ENCODE measurements around the gene KIF27.
A peak's percentile ranks its signal among the peaks of the same experiment; 100 is the strongest.
"Not testable (repeated sequence)": the region's sequence is repeated elsewhere in the genome, so short reads cannot be mapped to it uniquely, and the experiment has no call there.

The KIF27 gene, protein sequence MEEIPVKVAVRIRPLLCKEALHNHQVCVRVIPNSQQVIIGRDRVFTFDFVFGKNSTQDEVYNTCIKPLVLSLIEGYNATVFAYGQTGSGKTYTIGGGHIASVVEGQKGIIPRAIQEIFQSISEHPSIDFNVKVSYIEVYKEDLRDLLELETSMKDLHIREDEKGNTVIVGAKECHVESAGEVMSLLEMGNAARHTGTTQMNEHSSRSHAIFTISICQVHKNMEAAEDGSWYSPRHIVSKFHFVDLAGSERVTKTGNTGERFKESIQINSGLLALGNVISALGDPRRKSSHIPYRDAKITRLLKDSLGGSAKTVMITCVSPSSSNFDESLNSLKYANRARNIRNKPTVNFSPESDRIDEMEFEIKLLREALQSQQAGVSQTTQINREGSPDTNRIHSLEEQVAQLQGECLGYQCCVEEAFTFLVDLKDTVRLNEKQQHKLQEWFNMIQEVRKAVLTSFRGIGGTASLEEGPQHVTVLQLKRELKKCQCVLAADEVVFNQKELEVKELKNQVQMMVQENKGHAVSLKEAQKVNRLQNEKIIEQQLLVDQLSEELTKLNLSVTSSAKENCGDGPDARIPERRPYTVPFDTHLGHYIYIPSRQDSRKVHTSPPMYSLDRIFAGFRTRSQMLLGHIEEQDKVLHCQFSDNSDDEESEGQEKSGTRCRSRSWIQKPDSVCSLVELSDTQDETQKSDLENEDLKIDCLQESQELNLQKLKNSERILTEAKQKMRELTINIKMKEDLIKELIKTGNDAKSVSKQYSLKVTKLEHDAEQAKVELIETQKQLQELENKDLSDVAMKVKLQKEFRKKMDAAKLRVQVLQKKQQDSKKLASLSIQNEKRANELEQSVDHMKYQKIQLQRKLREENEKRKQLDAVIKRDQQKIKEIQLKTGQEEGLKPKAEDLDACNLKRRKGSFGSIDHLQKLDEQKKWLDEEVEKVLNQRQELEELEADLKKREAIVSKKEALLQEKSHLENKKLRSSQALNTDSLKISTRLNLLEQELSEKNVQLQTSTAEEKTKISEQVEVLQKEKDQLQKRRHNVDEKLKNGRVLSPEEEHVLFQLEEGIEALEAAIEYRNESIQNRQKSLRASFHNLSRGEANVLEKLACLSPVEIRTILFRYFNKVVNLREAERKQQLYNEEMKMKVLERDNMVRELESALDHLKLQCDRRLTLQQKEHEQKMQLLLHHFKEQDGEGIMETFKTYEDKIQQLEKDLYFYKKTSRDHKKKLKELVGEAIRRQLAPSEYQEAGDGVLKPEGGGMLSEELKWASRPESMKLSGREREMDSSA (N-terminal part only)

DNA sequence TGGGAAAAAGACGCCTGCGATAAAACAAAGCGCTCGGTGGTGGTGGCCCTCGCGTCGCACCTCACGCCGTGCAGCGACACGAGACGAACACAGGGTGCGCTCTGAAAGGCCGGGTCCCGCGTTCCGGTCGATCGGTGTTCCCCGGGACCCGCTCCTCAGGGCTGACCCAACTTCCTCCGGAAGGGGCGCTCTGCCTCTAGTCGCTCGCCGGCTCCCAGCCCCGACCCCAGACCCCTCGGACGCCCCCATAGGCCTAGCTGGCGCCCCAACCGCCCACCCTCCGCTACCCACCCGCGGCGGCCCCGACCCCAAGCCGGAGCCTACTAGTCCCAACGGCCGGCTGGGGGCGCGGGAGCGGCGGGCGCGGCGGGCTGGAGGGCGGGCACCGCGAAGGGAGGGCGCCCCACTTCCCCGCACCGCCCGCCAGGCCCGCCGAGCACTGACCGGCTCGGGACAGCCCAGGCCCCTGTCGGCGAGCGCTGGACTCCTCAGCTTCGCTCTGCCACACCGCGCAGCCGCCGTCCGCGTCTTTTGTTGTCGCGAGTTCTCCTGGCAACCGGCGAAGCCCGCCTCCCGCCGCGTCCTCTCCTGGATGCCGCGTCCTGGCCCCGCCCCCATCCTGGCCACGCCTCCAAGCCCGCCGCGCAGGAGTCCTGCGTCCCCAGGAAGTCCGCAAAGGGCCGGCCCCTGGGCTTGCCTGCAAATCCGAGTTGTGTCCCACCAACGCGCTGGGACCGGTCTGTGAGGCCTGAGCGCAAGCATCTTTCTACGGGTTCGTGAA, at the start of gene KIF27:
Gene KIF27, minus strand, starts transcription at position 506 of the 781 bp plus-strand sequence. CDS start 5,841 bp downstream, outside the sequence.
- peak within 1 kb of the TSS; percentile 51 for H3K4me3 ChIP-seq (ENCODE audit: low read depth, low read length)

DNA sequence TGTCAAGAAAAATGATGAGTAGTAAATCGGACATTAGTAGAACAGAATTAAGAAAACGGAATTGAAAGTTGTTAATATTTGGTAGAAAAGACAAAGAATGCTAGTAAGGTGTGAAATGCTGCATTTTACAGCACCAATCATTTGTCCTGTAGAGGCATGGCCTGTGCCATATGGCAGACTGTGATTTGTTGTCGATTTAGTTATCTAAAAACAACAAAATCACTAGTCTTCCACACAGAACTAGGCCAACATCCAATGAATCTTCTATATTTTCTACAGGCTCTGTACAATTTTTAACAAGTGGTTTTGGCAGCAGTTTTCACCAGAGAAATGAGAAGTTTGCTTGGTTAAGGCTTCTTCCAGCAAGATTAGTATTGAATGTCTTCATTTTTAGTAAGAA, 48.4 kb upstream of the KIF27 start:
- no peak overlapping the region for H3K4me3 ChIP-seq (ENCODE audit: low read depth, low read length)

DNA sequence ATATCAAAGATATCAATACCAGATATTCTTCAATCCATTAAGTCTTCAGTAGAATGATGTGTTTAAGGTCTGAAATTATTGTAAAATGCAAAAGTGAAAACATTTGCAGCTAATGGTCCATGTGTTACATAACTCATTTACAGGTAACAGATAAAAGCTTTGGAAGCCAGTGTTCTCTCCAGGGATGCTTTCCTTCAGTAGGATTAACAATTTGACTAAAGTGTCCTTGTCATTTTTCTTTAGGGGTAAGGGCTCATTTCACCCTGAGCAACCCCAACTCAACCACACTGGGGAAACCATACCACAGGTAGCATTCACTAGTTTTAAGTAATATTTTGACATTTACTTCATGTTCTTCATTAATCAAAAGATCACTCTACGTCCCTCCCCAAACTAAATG, 45.8 kb upstream of the KIF27 start:
- H3K4me3 ChIP-seq (ENCODE audit: low read depth, low read length): no peak overlapping the region

DNA sequence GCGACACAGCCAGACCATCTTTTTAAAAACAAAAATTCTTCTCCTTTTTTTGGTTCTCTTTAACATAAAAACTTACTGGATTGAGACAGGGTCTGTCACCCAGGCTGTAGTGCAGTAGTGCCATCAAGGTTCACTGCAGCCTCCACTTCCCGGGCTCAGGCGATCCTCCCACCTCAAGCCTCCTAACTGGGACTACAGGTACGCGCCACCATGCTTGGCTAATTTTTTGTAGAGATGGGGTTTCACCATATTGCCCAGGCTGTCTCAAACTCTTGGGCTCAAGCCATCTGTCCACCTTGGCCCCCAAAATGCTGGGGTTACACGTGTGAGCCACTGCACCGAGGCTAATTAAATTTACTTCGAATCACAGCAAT, 45.0 kb upstream of the KIF27 start:
- no peak overlapping the region for H3K4me3 ChIP-seq (ENCODE audit: low read depth, low read length)

DNA sequence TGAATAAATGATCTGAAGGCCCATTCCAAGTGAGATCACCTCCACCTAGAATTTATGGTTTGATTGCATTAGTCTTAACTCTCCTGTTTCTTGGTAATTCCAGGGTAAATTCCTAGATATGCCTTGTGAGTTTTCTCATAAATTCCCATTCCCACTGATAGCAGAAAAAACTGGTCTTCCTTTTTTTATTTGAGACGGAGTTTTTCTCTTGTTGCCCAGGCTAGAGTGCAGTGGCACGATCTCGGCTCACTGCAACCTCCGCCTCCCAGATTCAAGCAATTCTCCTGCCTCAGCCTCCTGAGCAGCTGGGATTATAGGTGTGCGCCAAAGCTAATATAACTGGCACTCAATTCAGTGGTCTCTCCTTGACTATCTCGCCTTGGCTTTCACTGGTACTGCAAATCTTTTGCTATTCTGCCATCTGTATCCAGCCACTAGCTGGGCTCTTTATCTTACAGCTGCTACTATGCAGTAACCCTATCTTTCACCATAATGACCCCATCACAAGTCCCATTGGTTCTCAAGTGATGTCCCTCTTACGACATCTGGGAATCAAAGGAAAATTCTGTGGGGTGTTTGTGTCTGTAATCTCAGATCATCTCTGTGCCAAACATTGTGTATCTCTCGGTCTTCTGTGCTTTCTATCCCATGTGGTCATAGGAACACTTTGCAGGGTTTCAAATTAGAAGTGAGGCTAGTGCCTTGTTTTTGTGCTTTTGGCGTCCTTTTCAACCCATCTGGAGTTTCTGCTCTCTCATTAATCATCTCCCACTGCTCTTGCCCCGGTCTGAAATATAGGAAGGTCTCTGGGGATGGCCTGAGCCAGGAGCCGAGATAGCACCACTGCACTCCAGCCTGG, 44.3 kb upstream of the KIF27 start:
- no peak overlapping the region for H3K4me3 ChIP-seq (ENCODE audit: low read depth, low read length)

DNA sequence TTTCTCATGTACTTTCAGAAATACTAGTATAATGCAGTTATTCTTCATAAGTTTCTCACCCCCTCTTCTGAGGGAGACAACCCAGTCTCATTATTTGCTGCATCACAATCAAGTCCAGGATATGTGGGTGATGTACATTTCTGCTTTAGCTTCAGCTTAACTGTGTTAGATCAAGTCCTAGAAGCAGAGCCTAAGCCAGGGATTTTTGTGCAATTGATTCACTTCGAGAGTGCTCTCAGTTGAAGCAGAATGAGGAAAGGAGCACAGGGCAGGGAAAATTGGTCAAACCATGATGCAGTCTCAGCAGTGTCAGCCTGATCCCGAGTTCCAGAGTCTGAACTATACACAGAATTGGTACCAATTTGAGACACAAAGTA, 43.7 kb upstream of the KIF27 start:
- H3K4me3 ChIP-seq (ENCODE audit: low read depth, low read length): no peak overlapping the region

DNA sequence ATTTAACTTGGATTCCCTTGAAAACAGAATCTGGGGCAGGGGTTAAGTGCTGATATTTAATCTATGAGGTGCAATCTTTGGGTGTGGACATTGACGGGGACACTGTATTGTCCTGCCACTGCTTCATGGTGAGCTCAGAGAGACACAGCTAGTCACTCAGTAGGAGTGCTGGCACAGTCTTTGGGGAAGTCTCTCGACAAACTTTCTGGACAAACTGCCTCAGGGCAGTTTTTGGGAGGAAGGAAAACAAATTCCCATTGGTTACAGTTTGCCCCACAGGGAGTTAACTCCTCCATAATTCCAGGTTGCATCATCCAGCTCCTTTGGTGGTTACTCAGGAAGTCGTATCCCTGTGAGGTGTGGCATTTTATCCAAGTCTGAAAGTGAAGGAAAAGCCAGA, 40.9 kb upstream of the KIF27 start:
- no peak overlapping the region for H3K4me3 ChIP-seq (ENCODE audit: low read depth, low read length)

DNA sequence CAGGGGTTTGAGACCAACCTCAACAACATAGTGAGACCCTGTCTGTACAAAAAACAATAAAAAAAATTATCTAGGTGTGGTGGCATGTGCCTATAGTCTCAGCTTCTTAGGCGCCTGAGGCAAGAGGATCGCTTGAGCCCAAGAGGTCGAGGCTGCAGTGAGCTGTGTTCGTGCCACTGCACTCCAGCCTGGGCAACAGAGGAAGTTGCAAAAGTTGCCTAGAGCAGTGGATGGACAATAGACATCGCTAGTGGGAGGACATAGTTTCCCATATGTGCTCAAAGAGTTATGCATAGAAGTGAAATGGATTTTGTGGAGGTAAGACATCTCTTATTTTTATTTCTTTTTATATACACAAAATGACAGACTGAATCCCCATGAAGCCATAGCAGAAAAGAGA, 39.8 kb upstream of the KIF27 start:
- no peak overlapping the region for H3K4me3 ChIP-seq (ENCODE audit: low read depth, low read length)

DNA sequence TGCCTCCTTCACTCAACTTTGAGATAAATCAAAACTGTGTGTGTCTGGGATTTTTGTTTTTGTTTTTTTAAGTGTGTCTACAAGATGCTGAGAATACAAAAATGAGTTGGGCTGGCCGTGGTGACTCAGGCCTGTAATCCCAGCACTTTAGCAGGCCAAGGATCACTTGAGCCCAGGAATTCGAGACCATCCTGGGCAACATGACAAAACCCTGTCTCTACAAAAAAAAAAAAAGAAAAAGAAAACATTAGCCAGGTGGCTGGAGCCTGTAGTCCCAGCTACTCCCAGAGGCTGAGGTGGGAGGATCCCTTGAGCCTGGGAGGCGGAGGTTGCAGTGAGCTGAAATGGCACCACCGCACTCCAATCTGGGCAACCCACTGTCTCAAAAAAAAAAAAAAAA, 37.8 kb upstream of the KIF27 start:
- no peak overlapping the region for H3K4me3 ChIP-seq (ENCODE audit: low read depth, low read length)

DNA sequence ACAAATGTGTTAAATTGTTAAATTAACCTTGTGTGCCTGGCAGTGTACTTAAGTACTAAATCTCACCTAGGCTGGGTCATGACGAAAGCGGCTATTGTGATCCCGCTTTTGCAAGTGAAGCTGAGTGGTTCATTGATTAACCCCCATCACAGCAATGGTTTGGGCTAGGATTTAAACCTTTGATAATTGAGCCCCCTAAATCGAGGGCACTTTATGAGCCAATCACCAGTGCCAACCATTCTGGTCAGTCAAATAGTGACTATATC, 35.9 kb upstream of the KIF27 start:
- H3K4me3 ChIP-seq (ENCODE audit: low read depth, low read length): peak overlapping the region; percentile 70

DNA sequence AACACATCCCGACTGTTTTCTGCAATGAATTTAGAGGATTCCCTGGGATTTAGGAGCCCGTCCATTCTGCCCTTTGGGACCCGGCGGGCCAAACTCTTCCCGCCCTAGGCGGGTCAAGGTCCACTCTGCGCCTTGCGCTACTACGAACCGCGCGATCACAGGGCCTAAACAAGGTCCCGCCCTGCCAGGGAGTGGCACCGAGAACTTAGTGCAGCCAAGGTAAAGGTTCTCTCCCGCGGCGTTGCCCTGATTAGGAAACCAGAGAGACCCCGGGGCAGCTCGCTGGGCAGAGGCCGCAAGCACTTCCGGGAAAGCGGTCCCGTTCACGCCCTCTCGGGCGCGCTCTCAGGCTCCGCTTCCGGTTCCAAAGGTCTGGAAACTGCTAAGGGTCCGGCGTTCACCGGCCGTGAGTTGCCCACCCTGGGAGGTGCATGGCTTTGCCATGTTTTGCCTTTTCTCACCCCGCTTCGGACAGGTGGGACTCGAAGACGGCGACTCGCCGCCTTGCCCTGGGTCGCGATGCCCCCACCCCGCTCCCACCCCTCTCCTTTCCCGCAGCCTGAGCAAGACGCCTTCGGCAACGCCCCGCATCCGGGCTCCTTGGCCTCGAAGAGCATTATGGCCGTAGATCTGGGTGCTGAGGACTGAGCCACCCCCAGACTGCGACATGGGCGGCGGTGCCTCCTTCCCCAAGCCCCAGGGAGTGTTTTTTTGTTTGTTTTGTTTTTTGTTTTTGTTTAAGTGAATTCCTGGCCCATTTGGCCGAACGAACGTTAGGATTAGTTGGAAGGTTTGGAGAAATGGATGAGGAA, 35.4 kb upstream of the KIF27 start:
- peak overlapping the region; percentile 70 for H3K4me3 ChIP-seq (ENCODE audit: low read depth, low read length)

DNA sequence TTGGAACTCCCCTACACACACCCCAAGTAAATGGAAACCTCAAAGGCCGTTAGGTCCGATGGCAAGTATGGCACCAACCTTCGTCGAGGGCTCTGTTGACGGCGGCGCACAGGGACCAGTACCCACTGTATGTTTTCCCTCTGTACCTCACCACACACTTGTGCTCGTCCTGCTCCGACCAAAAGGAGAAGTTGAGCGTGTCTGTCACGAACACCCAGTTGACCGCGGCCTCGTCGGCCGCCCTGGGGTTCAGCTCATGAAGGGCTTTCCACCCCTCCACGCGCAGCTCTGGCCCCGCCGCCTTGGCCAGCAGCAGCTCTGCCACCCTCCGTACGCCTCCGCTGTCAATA, 34.8 kb upstream of the KIF27 start:
- peak overlapping the region; percentile 70 for H3K4me3 ChIP-seq (ENCODE audit: low read depth, low read length)

DNA sequence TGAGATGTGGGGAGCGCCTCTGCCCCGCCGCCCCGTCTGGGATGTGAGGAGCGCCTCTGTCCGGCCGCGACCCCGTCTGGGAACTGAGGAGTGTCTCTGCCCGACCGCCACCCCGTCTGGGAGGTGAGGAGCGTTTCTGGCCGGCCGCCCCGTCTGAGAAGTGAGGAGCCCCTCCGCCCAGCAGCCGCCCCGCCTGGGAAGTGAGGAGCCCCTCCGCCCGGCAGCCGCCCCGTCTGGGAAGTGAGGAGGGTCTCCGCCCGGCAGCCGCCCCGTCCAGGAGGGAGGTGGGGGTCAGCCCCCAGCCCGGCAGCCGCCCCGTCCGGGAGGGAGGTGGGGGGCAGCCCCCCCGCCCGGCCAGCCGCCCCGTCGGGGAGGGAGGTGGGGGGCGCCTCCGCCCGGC, 26.9 kb upstream of the KIF27 start:
- H3K4me3 ChIP-seq (ENCODE audit: low read depth, low read length): not testable (repeated sequence)

DNA sequence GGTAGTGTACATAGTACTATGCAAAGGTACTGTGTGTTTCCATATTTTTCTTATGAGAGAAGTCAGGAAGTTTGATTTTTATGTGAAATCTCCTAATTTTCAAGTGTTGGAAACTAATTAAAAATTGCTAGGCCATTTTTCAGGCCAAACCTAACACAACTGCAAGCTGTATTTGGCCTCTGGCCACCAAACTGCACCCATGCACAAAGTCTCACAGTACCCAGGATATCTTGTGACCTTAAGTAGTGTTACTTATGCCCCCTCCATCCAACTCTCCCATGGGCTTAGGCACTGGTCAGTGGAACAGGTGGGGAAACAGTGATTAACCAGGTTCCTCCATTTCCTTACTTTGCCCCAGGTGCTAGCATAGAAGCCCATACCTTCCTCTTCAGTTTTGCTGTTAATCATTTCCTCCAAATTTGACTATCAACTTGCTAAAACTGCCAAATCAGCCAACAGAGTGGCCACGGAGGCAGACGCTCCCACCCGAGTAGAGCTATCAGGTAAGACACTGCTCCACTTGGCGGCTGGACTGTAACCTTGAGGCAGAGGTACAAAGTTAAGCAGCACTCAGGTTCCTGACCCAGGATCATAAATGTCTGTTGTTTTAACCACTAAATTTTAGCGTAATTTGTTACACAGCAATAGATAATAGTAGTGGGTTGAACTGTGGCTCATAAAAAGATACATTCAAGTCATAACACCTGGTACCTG, 19.5 kb upstream of the KIF27 start:
- no peak overlapping the region for H3K4me3 ChIP-seq (ENCODE audit: low read depth, low read length)

DNA sequence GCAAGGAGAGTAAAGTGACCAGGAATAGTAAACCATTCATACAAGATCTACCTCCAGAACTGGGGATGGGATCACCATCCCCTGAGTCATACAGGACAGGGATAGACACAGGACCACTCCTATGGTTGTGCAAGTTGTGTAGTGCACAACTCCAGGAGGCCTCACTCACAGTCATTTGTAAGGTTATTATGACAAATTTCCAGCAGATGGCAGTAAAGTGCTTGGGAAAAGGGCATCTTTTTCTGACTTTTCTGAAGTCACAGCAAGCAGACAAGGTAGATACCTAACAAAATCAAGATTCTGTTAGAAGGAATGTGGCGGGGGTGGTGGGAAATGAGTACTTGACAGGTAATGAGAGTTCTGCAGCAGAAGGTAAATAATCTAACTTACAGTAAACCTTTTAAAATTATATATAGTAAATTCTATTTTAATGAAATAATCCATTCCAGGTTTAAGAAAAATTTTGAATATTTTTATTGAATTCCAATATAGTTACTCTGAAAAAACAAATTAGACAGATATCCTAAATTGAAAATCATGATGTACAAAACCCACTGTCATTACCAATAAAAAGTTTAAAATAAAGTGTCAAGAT, 16.7 kb upstream of the KIF27 start:
- H3K4me3 ChIP-seq (ENCODE audit: low read depth, low read length): no peak overlapping the region

DNA sequence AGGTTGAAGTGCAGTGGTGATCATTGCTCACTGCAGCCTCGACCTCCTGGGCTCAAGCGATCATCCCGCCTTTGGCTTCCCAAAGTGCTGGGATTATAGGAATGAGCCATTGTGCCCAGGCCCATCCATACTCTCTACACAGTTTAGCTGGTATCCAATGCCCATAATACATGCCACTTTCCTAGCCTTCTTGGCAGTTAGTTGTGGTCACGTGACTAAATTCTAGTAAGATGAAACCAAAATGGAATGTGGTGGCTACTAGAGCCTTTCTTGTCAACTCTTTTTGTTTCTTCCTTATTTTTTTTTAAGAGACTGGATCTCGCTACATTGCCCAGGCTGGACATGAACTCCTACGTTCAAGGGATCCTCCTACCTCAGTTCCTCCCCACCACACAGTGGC, 15.3 kb upstream of the KIF27 start:
- no peak overlapping the region for H3K4me3 ChIP-seq (ENCODE audit: low read depth, low read length)

DNA sequence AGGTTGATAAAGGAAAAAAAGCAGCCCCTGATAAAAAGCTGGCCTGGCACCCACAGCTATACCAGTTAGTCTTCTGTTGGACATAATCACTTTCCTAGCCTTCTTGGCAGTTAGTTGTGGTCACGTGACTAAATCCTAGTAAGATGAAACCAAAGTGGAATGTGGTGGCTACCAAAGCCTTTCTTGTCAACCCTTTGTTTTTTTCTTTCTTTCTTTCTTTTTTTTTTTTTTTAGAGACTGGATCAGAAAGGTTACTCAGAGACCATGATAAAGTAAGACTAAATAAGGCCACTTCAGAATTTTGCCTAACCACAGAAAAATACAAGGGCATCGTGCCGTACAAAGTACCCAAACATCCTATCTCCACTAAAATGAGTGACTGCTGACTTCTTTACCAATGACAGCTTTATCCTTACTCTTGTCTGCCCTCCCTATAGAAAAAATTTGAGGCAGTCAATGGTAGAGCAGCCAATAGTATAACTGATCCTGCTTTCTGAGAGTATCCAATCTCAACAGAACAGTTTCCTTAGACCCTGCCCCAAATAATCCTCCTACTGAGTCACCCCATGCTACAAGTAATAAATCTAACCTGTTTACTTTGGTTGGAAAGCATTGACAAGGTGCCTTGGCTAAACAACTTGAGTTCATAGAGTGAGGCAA, 14.2 kb upstream of the KIF27 start:
- no peak overlapping the region for H3K4me3 ChIP-seq (ENCODE audit: low read depth, low read length)

All from iPS-11a (cell line).